HG02588 (cell line): ENCODE data around the gene PLXNA4.

Experiments
- ATAC-seq: cut with Tn5 transposase; IDR thresholded peaks from one replicate; pipeline ENCODE4 v1.9.1; 2021; ENCODE audit warnings: mild to moderate bottlenecking, moderate library complexity; ENCODE audit not compliant: unreplicated experiment

PLXNA4 gene

DNA sequence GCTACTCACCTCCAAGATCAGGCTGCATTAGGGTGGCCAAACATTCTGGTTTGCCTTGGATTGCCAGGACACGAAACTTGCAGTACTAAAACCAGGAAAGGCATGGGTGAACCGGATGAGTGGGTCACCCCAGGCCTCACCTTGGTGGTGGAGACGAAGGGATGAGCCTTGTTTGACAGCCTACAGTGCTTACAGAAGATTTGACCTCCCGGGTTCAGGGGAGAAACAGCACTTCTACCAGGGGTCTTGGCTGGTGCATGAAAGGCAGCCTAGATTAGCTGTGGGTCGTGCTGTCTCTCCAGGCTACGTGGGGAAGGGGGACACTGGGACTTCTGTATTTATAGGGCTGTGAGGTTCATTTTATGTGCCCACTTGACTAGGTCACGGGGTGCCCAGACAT lies 469.8 kb downstream of the PLXNA4 start:
- no peak for ATAC-seq

DNA sequence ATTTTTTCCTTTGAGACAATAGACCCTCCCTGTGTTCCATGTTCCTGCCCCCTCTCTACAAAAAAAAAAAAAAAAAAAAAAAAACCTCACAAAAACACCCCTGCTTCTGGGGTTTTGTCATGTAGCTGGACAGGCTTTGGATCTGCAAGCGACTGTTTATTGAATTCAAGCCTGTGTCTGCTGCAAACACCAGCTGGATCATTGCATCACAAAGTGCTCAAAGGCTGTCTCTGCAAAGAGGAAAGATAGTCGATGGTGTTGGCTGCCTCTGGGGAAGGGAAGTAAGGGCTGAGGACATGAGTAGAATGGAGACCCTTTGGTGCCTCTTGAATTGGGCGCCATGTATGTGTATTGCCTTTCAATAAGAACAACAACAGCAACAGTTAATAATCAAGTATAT lies 471.2 kb downstream of the PLXNA4 start:
- no peak for ATAC-seq

- no peak for ATAC-seq
Measured at GRCh38 chr7:132103718-132104117, 472.6 kb downstream of the PLXNA4 start.

DNA sequence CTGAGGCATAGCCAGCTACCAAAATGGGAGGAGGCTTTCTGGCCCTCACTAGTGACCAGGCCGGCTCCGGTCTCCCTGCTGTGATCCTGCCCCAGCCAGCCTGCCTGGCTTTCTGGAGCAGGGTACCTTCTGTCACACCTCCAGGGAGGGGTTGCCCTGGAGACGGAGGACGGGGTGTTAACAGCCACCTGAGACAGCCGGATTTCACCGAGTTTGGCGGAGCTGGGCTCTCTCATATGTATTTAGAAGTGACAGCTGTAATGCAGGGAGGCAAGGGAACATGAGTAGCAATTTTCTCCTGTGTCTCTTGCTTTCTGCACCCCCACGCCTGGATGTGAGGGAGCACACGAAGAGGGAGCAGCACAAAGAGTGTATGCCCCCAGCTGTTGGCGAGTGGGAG lies 473.3 kb downstream of the PLXNA4 start:
- no peak for ATAC-seq

DNA sequence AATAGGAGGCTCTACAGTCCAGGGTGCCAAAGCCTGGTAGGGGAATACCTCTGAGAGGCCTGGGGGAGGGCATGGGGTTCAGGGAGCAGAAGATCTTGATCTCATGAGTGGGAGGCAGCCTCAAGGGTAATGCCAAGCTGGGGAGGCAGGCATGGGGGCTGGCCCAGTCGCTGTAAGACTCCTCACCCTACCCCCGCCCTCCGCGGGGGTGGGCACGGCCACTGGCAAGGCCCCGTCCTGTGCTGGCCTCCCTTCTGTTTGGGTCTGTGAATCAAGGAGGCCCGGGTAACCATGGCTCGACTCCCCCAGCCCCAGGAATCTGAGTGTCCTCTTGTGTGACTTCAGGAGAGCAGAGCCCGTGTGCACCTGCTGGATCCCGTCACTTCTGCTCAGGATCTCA lies 473.9 kb downstream of the PLXNA4 start:
- no peak for ATAC-seq

- no peak for ATAC-seq
Measured at GRCh38 chr7:132100981-132101380, 475.3 kb downstream of the PLXNA4 start.

GRCh38 chr7:132100483-132100882 lies 475.8 kb downstream of the PLXNA4 start:
- ATAC-seq: no peak

DNA sequence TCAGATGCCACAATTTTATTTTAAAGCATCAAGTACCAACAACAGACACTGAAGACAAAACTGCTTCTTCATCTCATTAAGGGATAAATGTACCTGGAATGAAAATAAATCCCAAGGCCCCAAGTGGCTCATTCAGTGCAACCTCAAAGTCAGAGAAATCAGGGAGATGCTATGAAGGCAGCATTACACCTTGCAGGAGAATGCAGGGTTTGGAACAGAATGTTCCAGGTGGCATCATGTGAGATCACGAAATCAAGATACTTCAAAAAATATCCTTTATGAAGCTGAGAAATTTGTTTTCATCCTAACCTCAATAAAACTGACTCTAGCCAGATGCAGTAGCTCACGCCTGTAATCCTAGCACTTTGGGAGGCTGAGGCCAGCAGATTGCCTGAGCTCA lies 477.1 kb downstream of the PLXNA4 start:
- no peak for ATAC-seq

DNA sequence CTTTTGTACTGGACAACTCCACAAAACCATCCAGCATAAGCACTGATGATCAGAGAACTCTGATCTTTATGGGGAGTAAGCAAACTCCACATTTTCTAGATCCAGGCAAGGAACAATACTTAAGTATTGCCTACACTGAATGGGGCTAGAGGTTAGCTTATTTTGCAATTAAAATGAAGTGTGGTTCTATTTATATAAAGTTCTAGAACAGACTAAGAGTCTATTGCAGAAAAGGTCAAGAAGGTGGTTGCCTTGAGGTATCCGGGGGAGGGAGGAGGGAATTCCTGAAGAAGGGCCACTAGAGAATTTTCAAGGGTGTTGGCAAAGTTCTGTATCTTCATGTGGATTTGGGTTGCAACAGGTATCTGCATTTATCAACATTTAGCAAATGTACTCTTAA lies 477.9 kb downstream of the PLXNA4 start:
- no peak for ATAC-seq

DNA sequence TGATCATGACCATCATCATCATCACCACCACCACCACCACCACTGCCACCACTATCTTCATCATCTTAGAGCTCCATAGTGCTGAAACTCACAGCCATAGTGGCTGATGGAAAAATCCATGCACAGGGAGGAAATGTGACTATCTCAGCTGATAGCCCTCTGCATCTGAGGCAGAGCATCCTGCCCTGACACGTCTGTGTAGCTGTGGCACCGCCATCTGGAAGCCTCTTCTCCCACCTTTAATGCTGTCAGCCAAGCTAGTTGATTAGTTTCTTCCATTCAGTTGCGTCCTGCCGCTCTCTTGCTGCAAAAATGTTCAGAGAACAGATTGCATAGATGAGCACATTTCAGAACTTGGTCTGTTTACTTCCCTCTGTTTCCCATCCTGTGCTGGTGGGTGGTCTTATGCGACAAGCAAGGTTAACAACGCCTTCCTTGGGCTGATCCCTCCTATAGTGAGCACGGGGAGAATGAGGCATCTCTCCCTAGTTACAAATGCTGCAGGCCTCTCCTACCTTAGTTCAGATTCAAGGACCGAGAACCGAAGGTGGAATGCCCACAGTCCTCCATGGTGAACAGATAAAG lies 478.6 kb downstream of the PLXNA4 start:
- ATAC-seq: no peak

GRCh38 chr7:132095111-132095765 lies 481.0 kb downstream of the PLXNA4 start:
- no peak for ATAC-seq

GRCh38 chr7:132092106-132092505 lies 484.2 kb downstream of the PLXNA4 start:
- ATAC-seq: no peak

DNA sequence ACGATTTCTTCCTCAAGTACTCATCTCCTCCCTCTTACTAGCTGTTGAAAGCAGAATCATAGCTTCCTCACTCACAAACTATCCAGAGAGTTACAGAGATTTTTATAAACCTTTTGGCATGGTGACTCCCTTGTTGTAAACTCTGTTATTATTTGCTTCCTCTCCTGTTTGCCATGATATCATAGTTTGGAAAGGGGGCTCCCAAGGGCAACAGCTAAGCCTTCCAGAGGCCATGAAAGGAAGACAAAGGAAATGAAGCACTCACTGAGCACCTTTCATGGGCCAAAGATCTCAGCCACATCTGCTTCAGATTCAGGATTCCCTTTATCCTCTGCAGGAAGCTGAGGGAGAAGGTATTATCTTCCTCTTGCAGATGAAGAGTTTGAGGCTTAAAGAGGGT lies 484.6 kb downstream of the PLXNA4 start:
- ATAC-seq: no peak

- no peak for ATAC-seq
Measured at GRCh38 chr7:132090444-132090843, 485.8 kb downstream of the PLXNA4 start.

- no peak for ATAC-seq
Measured at GRCh38 chr7:132089356-132089755, 486.9 kb downstream of the PLXNA4 start.

DNA sequence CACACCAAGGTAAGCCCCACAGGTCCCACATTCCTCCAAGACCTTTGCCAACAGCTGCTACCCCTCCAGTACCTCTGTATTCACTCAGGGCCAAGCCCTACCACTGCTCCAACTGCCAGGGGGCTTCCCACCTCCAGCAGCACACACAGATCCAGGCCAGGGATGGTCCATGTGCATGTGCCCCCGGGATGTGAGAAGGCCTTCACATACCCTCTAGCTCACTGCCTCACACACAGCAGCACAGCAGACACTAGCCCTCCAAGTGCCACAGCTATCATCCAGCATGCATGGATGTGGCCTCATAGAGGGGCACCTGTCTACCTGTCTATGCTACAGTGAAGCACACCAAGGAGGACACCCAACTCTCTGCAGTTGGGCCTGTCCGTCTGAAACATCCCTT lies 488.8 kb downstream of the PLXNA4 start:
- ATAC-seq: no peak

GRCh38 chr7:132084776-132085388 lies 491.4 kb downstream of the PLXNA4 start:
- ATAC-seq: no peak

DNA sequence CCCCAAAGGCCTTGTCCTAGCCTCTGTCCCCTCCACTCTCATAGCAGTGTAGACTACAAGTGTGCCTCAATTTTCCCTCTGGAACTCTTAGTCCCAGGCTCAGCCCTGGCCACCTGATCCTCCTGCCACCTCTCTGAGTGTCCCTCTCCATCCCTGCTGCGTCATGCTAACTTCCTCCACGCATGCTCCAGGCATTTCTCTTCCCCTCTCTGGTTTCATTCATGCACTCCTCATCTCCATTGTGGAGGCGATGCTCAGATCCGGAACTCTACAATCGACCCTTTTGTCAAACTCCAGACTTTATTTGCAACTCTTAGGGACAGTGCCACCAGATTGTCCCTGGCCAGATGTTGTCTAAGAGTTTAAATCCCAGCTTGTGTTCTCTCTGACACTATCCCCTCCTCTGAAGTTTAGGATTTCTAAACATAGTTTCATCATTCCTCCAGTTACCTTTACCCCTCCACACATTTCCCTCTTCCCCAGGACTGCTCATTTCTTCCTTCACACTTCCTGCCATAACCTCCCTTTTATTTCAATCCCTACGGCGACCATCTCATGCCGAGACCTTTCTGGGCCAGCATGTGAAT lies 492.6 kb downstream of the PLXNA4 start:
- no peak for ATAC-seq

GRCh38 chr7:132083126-132083525 lies 493.1 kb downstream of the PLXNA4 start:
- no peak for ATAC-seq

- ATAC-seq: no peak
Measured at GRCh38 chr7:132082394-132082793, 493.9 kb downstream of the PLXNA4 start.

DNA sequence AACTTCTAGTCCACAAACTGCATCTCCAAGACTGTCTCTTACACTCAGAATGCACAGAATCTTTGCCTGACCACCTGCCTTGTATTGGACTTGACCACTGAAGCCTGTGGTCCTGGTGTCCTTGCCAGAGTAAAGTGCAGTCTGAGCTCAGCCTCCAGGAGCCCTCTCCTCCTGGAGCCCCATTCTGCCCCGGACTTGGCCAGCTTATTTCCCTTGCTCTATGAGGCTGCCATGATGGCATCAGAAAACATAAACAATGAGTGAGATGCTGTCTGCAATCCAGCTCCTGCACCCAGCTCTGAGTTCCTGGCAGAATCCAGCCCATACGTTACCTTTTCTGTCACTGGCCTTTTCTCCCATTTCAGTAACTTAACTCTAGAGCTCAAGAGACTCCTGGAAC lies 494.6 kb downstream of the PLXNA4 start:
- ATAC-seq: no peak

- ATAC-seq: no peak
Measured at GRCh38 chr7:132080967-132081668, 495.2 kb downstream of the PLXNA4 start.
